GM19328 (cell line): ENCODE data around the gene NCAPG2.
"Not testable (repeated sequence)": the region's sequence is repeated elsewhere in the genome, so short reads cannot be mapped to it uniquely, and the experiment has no call there.

Experiments used
- ATAC-seq: cut with Tn5 transposase; IDR thresholded peaks from one replicate; pipeline ENCODE4 v1.9.1; 2021; ENCODE audit warnings: mild to moderate bottlenecking, moderate library complexity; ENCODE audit not compliant: unreplicated experiment

NCAPG2 gene

GRCh38 chr7:158706710-158707590 lies 2.3 kb upstream of the NCAPG2 start:
- ATAC-seq, result no peak

GRCh38 chr7:158706273-158706704 lies 1.7 kb upstream of the NCAPG2 start:
- ATAC-seq, result no peak

- ATAC-seq, result no peak
These were observed 738 bp upstream of the NCAPG2 start for GRCh38 chr7:158705234-158705850.

GRCh38 chr7:158703679-158704523 lies 703 bp downstream of the NCAPG2 start:
- ATAC-seq, result not testable (repeated sequence)

GRCh38 chr7:158702944-158703343 lies 1.7 kb downstream of the NCAPG2 start:
- ATAC-seq, result no peak

- ATAC-seq, result no peak
These were observed 2.4 kb downstream of the NCAPG2 start for GRCh38 chr7:158702196-158702595.

GRCh38 chr7:158700008-158700407 lies 4.6 kb downstream of the NCAPG2 start:
- ATAC-seq, result no peak

GRCh38 chr7:158699341-158699740 lies 5.3 kb downstream of the NCAPG2 start:
- no peak for ATAC-seq

GRCh38 chr7:158698657-158699195 lies 5.9 kb downstream of the NCAPG2 start:
- ATAC-seq, result no peak

GRCh38 chr7:158697597-158697996 lies 7.0 kb downstream of the NCAPG2 start:
- ATAC-seq, result not testable (repeated sequence)

GRCh38 chr7:158695726-158696452 lies 8.7 kb downstream of the NCAPG2 start:
- no peak for ATAC-seq

- ATAC-seq, result no peak
These were observed 9.5 kb downstream of the NCAPG2 start for GRCh38 chr7:158695056-158695455.

GRCh38 chr7:158694650-158695049 lies 10.0 kb downstream of the NCAPG2 start:
- no peak for ATAC-seq

GRCh38 chr7:158689488-158689887 lies 15.1 kb downstream of the NCAPG2 start:
- no peak for ATAC-seq

- no peak for ATAC-seq
These were observed 17.2 kb downstream of the NCAPG2 start for GRCh38 chr7:158687406-158687805.

- no peak for ATAC-seq
These were observed 18.9 kb downstream of the NCAPG2 start for GRCh38 chr7:158685693-158686092.

- ATAC-seq, result no peak
These were observed 20.3 kb downstream of the NCAPG2 start for GRCh38 chr7:158684329-158684728.

GRCh38 chr7:158683541-158683940 lies 21.1 kb downstream of the NCAPG2 start:
- ATAC-seq, result no peak

GRCh38 chr7:158682456-158682855 lies 22.1 kb downstream of the NCAPG2 start:
- no peak for ATAC-seq

GRCh38 chr7:158680754-158681153 lies 23.9 kb downstream of the NCAPG2 start:
- no peak for ATAC-seq
